22Rv1 (cell line): ENCODE data around the gene KLF13.

Source experiments
- H3K27ac ChIP-seq: fragments of 450-650 bp; 2 replicates; pipeline ENCODE4 v1.5.1; 2017
- CTCF ChIP-seq: fragments of 450-650 bp; IDR thresholded peaks from 2 replicates; pipeline ENCODE4 v1.5.1; 2017; ENCODE audit warnings: mild to moderate bottlenecking
- ZFX ChIP-seq: fragments of 450-650 bp; IDR thresholded peaks from 2 replicates; pipeline ENCODE4 v1.6.1; 2017; ENCODE audit warnings: antibody characterized with exemption, borderline replicate concordance

KLF13 gene

GRCh38 chr15:31335989-31336592, 9.5 kb downstream of the KLF13 start:
- H3K27ac ChIP-seq, result no peak overlapping the region
- TF ChIP-seq CTCF (no peak), ZFX (no peak)

DNA sequence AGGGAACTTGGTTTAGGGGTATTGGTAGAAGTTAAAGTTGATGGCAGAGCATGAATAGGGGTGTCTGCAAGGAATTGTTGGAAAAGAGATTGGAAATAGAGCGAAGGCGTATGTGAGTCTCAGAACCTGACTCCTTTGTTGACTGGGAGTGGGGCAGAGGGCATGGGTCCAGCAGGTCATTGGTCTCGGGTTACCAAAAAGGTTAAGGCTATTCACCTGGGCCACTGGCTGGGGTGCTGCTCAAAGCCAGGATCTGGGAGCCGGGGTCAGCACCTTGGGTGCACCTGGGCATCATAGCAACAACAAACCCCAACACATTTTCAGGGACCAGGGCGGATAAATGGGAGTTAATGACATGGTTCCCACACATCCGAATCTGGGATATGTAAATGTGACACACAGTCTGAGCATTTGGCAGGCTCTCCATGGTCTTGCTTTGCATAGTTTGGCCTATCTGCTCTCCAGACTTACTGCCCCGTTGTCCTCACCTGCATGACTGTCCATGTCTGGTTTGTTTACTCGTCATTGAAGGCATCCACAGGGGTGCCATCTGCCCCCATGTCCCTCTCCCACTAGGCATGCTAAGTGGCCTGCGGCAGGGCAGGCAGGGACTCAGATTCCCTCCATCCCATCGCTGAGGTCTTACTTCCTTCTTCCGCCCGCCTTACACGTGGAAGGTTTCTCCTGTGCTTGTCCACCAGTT, 10.1 kb downstream of the KLF13 start:
- no peak for TF ChIP-seq CTCF
- no peak for TF ChIP-seq ZFX
- H3K27ac ChIP-seq, result no peak overlapping the region

- TF ChIP-seq ZFX (no peak), CTCF (no peak)
- H3K27ac ChIP-seq, result no peak overlapping the region
Observed at GRCh38 chr15:31337352-31338031, 10.9 kb downstream of the KLF13 start.

- TF ChIP-seq CTCF, result no peak
- no peak for TF ChIP-seq ZFX
- no peak overlapping the region for H3K27ac ChIP-seq
Observed at GRCh38 chr15:31338318-31338878, 11.8 kb downstream of the KLF13 start.

- no peak overlapping the region for H3K27ac ChIP-seq
- TF ChIP-seq ZFX, result no peak
- no peak for TF ChIP-seq CTCF
Observed at GRCh38 chr15:31338879-31339557, 12.4 kb downstream of the KLF13 start.

GRCh38 chr15:31339558-31339895, 12.9 kb downstream of the KLF13 start:
- no peak overlapping the region for H3K27ac ChIP-seq
- TF ChIP-seq ZFX (no peak), CTCF (no peak)
